Tibial nerve (tissue), 4 donors: Measurements from ENCODE around the gene TUBB3. TPM values are rescaled to one million over a fixed set of nuclear protein-coding genes. Genes with fewer than 3 reads are reported as not detected.

Source experiments
- DNase-seq, 2 donors: peaks; one replicate each; pipeline ENCODE4 v3.0.0-alpha.2; 2019; ENCODE audit warnings: low spot score in 2 of 2
- H3K27ac ChIP-seq, 4 donors: fragments of 200-600 bp; sonication (generic) in 3 of 4; one replicate each; pipeline ENCODE4 v1.5.1; 2017 to 2019; ENCODE audit warnings: mild to moderate bottlenecking in 1 of 4
- H3K27me3 ChIP-seq, 2 donors: fragments of 200-600 bp; sonication (generic) in 1 of 2; one replicate each; pipeline versions ENCODE4 v1.5.1 to v1.6.0; 2017 to 2019
- H3K36me3 ChIP-seq, 3 donors: fragments of 200-600 bp; sonication (generic); one replicate each; pipeline ENCODE4 v1.5.1; 2018 to 2019
- H3K4me1 ChIP-seq, 4 donors: fragments of 200-600 bp; sonication (generic) in 3 of 4; one replicate each; pipeline ENCODE4 v1.5.1; 2017 to 2019
- H3K4me3 ChIP-seq, 4 donors: fragments of 200-600 bp; sonication (generic) in 3 of 4; one replicate each; pipeline ENCODE4 v1.5.1; 2017 to 2019; ENCODE audit warnings: mild to moderate bottlenecking in 1 of 4, moderate library complexity in 1 of 4
- H3K9me3 ChIP-seq, 4 donors: fragments of 200-600 bp; sonication (generic) in 3 of 4; one replicate each; pipeline ENCODE4 v1.5.1; 2017 to 2019
- EP300 ChIP-seq, 2 donors: sonication (generic); formaldehyde crosslinking; IDR thresholded peaks; one replicate each; pipeline ENCODE4 v1.6.1; 2017; ENCODE audit warnings: antibody characterized with exemption in 2 of 2, mild to moderate bottlenecking in 1 of 2
- POLR2A ChIP-seq, 2 donors: fragments of 450-650 bp; IDR thresholded peaks; one replicate each; pipeline ENCODE4 v1.6.1; 2017; ENCODE audit warnings: antibody characterized with exemption in 2 of 2, mild to moderate bottlenecking in 2 of 2, moderate library complexity in 2 of 2
- WGBS, 2 donors: methylation state at CpG; one replicate each; pipeline ENCODE4 v1.1.5; 2018; 5-methylcytosine and 5-hydroxymethylcytosine counted together
- total RNA-seq, 4 donors: library from RNA; depleted of rRNA; stranded (reverse); fragments of >200 nt; gene quantifications; one replicate each; pipeline ENCODE4 v1.1.0, GENCODE V29; 2016
- TF ChIP-seq, protein P1 (sequence below), 5 experiments: fragments of 200-600 bp in 3 of 5; fragments of 450-650 bp in 2 of 5; sonication (generic) in 3 of 5; IDR thresholded peaks; one replicate each; pipeline ENCODE4 v1.5.1; 2016 to 2019; ENCODE audit warnings: antibody characterized with exemption in 5 of 5, mild to moderate bottlenecking in 3 of 5, moderate library complexity in 2 of 5

TUBB3 gene
- total RNA-seq, 4 donors from 2014 or later = 0.59 to 12.0 (median 3.5) TPM; not detected in 1

DNA sequence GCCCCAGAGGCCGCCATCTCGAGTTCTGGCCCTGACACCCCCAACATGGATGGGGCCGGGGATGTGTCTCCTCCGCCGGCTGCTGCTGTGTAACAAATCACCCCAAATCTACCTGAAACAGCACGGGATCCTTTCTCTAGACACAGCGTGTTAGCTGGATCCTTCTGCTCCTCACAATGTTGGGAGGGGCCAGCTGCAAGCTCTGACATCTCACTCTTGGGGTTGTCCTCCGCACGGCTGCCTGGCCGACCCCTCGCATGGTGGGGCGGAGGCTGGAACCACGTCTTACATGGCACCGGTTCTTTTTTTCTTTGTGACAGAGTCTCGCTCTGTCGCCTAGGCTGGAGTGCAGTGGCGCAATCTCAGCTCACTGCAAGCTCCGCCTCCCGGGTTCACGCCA is 13.8 kb downstream of the TUBB3 start:
- WGBS, 2 donors = 94% methylated on average over 20 of the region's 20 CpGs
- H3K27ac ChIP-seq = no peak overlapping the region
- DNase-seq = no peak
- no peaks in the 10 kb centered on the region for H3K4me1 ChIP-seq
- peaks cover 0 to 30% (median 0%) of the 10 kb centered on the region in 3 donors for H3K36me3 ChIP-seq
- TF ChIP-seq, protein P1, sequence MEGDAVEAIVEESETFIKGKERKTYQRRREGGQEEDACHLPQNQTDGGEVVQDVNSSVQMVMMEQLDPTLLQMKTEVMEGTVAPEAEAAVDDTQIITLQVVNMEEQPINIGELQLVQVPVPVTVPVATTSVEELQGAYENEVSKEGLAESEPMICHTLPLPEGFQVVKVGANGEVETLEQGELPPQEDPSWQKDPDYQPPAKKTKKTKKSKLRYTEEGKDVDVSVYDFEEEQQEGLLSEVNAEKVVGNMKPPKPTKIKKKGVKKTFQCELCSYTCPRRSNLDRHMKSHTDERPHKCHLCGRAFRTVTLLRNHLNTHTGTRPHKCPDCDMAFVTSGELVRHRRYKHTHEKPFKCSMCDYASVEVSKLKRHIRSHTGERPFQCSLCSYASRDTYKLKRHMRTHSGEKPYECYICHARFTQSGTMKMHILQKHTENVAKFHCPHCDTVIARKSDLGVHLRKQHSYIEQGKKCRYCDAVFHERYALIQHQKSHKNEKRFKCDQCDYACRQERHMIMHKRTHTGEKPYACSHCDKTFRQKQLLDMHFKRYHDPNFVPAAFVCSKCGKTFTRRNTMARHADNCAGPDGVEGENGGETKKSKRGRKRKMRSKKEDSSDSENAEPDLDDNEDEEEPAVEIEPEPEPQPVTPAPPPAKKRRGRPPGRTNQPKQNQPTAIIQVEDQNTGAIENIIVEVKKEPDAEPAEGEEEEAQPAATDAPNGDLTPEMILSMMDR (IDR thresholded peaks at IDR 0.05) = no peak
- TF ChIP-seq EP300 (IDR thresholded peaks at IDR 0.05) (no peak), POLR2A (IDR thresholded peaks at IDR 0.05) (no peak)
- no peaks in the 10 kb centered on the region for H3K27me3 ChIP-seq
- H3K9me3 ChIP-seq = no peaks in the 10 kb centered on the region
- no peak overlapping the region for H3K4me3 ChIP-seq

- 76 to 78% methylated on average over 21 of the region's 21 CpGs for WGBS, 2 donors
- Histone ChIP-seq H3K9me3 (no peaks in the 10 kb centered on the region), H3K36me3 (peaks cover 0 to 30% (median 0%) of the 10 kb centered on the region in 3 donors), H3K4me3 (no peak overlapping the region), H3K27ac (no peak overlapping the region), H3K27me3 (no peaks in the 10 kb centered on the region), H3K4me1 (no peaks in the 10 kb centered on the region)
- DNase-seq = no peak
- TF ChIP-seq EP300 (IDR thresholded peaks at IDR 0.05) (no peak), POLR2A (IDR thresholded peaks at IDR 0.05) (no peak)
- TF ChIP-seq, protein P1 (IDR thresholded peaks at IDR 0.05) = no peak
These were observed 15.2 kb downstream of the TUBB3 start for GRCh38 chr16:89938175-89938885.

GRCh38 chr16:89944773-89945172 is 21.6 kb downstream of the TUBB3 start:
- no peak for TF ChIP-seq EP300 (IDR thresholded peaks at IDR 0.05)
- no peak for TF ChIP-seq POLR2A (IDR thresholded peaks at IDR 0.05)
- TF ChIP-seq, protein P1 (IDR thresholded peaks at IDR 0.05) = no peak
- H3K36me3 ChIP-seq = no peaks in the 10 kb centered on the region
- 70 to 81% methylated on average over 5 of the region's 5 CpGs for WGBS, 2 donors
- no peak overlapping the region for H3K4me3 ChIP-seq
- no peaks in the 10 kb centered on the region for H3K9me3 ChIP-seq
- peaks cover 0 to 10% of the 10 kb centered on the region in 2 donors for H3K27me3 ChIP-seq
- H3K4me1 ChIP-seq = peaks cover 0 to 17% (median 11%) of the 10 kb centered on the region in 4 donors
- no peak for DNase-seq
- H3K27ac ChIP-seq = no peak overlapping the region

DNA sequence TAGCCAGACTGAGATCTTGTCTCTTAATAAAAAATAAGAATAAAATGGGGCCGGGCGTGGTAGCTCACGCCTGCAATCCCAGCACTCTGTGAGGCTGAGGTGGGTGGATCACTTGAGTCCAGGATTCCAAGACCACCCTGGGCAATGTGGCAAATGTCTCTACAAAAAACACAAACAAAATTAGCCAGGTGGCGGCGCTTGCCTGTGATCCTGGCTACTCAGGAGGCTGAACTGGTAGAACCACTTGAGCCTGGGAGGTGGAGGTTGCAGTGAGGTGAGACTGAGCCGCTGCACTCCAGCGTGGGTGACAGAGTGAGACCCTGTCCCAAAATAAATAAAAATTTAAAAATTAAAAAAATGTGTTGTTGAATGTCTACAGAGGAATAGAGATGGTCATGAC is 22.5 kb downstream of the TUBB3 start:
- Histone ChIP-seq H3K27me3 (peaks cover 0 to 10% of the 10 kb centered on the region in 2 donors), H3K4me3 (no peak overlapping the region), H3K36me3 (no peaks in the 10 kb centered on the region), H3K4me1 (peaks cover 0 to 22% (median 12%) of the 10 kb centered on the region in 4 donors), H3K27ac (no peak overlapping the region), H3K9me3 (no peaks in the 10 kb centered on the region)
- WGBS, 2 donors = 66 to 71% methylated on average over 7 of the region's 7 CpGs
- TF ChIP-seq POLR2A (IDR thresholded peaks at IDR 0.05) (no peak), EP300 (IDR thresholded peaks at IDR 0.05) (no peak)
- TF ChIP-seq, protein P1 (IDR thresholded peaks at IDR 0.05) = no peak
- DNase-seq = no peak

DNA sequence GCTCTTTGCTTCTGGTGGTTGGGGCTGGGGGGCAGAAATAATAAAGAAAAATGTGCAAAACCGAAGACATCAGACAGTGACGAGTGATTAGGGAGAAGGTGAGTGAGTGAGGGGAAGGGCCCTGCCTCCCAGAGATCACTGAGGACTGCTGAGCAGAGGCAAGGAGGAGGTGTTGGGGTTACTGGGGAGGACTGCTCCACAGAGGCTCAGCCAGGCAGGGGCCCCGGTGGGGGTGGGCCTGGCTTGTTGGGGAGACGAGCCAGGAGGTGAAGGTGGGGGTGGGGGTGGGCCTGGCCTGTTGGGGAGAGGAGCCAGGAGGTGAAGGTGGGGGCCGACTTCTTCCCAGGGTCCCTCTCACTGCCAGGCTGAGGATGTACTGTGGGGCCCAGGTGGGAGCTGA is 23.4 kb downstream of the TUBB3 start:
- Histone ChIP-seq H3K27me3 (peaks cover 0 to 10% of the 10 kb centered on the region in 2 donors), H3K9me3 (no peaks in the 10 kb centered on the region), H3K4me1 (peaks cover 0 to 22% (median 12%) of the 10 kb centered on the region in 4 donors), H3K4me3 (no peak overlapping the region), H3K27ac (no peak overlapping the region), H3K36me3 (peaks cover 0 to 6% (median 0%) of the 10 kb centered on the region in 3 donors)
- no peak for DNase-seq
- 66 to 72% methylated on average over 5 of the region's 5 CpGs for WGBS, 2 donors
- TF ChIP-seq EP300 (IDR thresholded peaks at IDR 0.05) (no peak), POLR2A (IDR thresholded peaks at IDR 0.05) (no peak)
- TF ChIP-seq, protein P1 (IDR thresholded peaks at IDR 0.05) = no peak
